HL-60/S4 treated with phorbol 12-myristate 13-acetate at 8.2 ng/mL for 4 days and 3 days (cell line): Measurements from ENCODE around the gene GLA.

Experiments
- in situ Hi-C: fragments of 300-500 bp; cut with MboI; formaldehyde crosslinking; loops from 2 replicates; pipeline ENCODE4 v1.15.0; 2022; ENCODE audit warnings: low sequenced_read_pairs

GLA gene

GRCh38 chrX:101359966-101360365, 47.8 kb downstream of the GLA start:
- in situ Hi-C loops, result no loop called here

GRCh38 chrX:101357166-101357795, 50.4 kb downstream of the GLA start:
- in situ Hi-C loops, result no loop called here

GRCh38 chrX:101349193-101349562, 58.5 kb downstream of the GLA start:
- in situ Hi-C loops, result no loop called here

- in situ Hi-C loops, result no loop called here
Measured at GRCh38 chrX:101348452-101349192, 59.1 kb downstream of the GLA start, which contains the start of gene TIMM8A. TIMM8A (minus strand) TSS chrX:101348742; CDS start chrX:101348664, 78 bp downstream.

GRCh38 chrX:101347859-101348451, 59.8 kb downstream of the GLA start:
- in situ Hi-C loops, result no loop called here
